ENCODE results near the gene FLVCR2.

FLVCR2 gene

GRCh38 chr14:75636100-75636692 lies 57.8 kb downstream of the FLVCR2 start:
- no peak for DNase-seq

GRCh38 chr14:75640876-75641275 lies 62.5 kb downstream of the FLVCR2 start:
- no peak for DNase-seq

- no peak for DNase-seq
Measured at GRCh38 chr14:75643985-75644384, 65.6 kb downstream of the FLVCR2 start.

- DNase-seq, result no peak
Measured at GRCh38 chr14:75645056-75645455, 66.6 kb downstream of the FLVCR2 start.

- DNase-seq, result no peak
Measured at GRCh38 chr14:75646762-75647161, 68.3 kb downstream of the FLVCR2 start.

GRCh38 chr14:75647640-75648039 lies 69.2 kb downstream of the FLVCR2 start:
- no peak for DNase-seq

- no peak for DNase-seq
Measured at GRCh38 chr14:75648066-75648838, 69.8 kb downstream of the FLVCR2 start.

- DNase-seq, result no peak
Measured at GRCh38 chr14:75649337-75649736, 70.9 kb downstream of the FLVCR2 start.

- no peak for DNase-seq
Measured at GRCh38 chr14:75649773-75650172, 71.4 kb downstream of the FLVCR2 start.

- DNase-seq, result no peak
Measured at GRCh38 chr14:75650253-75651058, 72.0 kb downstream of the FLVCR2 start.

GRCh38 chr14:75653563-75653962 lies 75.1 kb downstream of the FLVCR2 start:
- no peak for DNase-seq

- peak; percentile 84 for DNase-seq
Measured at GRCh38 chr14:75654127-75654732, 75.8 kb downstream of the FLVCR2 start.

GRCh38 chr14:75655235-75655634 lies 76.8 kb downstream of the FLVCR2 start:
- no peak for DNase-seq

- no peak for DNase-seq
Measured at GRCh38 chr14:75657331-75657730, 78.9 kb downstream of the FLVCR2 start.

- no peak for DNase-seq
Measured at GRCh38 chr14:75658957-75659356, 80.5 kb downstream of the FLVCR2 start.

GRCh38 chr14:75660238-75660629 lies 81.8 kb downstream of the FLVCR2 start:
- DNase-seq, result no peak

GRCh38 chr14:75660630-75661498 lies 82.4 kb downstream of the FLVCR2 start, which contains the start of the genes ERG28 and TTLL5:
ERG28 (minus strand) TSS chr14:75660876; CDS start chr14:75657502, 3,374 bp downstream.
TTLL5 (plus strand) TSS chr14:75661246; CDS start chr14:75663150, 1,904 bp downstream.
- peak; percentile 94 for DNase-seq

- no peak for DNase-seq
Measured at GRCh38 chr14:75661499-75661814, 83.0 kb downstream of the FLVCR2 start.

- no peak for DNase-seq
Measured at GRCh38 chr14:75662966-75663365, 84.5 kb downstream of the FLVCR2 start.

GRCh38 chr14:75667099-75667765 lies 88.8 kb downstream of the FLVCR2 start:
- DNase-seq, result no peak

- no peak for DNase-seq
Measured at GRCh38 chr14:75672605-75673192, 94.3 kb downstream of the FLVCR2 start.
